SU-DHL-6 (cell line): ENCODE results near the gene TOP2A.

Experiments
- H2AFZ ChIP-seq: fragments of 200-600 bp; sonication (generic); 2 replicates; pipeline ENCODE4 v1.6.1; 2014; ENCODE audit warnings: low read depth, mild to moderate bottlenecking, moderate library complexity, mixed read lengths, antibody characterized with exemption, low read length; ENCODE audit not compliant: severe bottlenecking
- H3F3A ChIP-seq: fragments of 200-600 bp; shearing (Covaris generic); 2 replicates; pipeline ENCODE4 v1.6.0; 2016; ENCODE audit warnings: antibody characterized with exemption, mild to moderate bottlenecking; ENCODE audit not compliant: insufficient read depth
- H3K27ac ChIP-seq: fragments of 200-600 bp; sonication (generic); 2 replicates; pipeline ENCODE4 v1.5.1; 2016; ENCODE audit warnings: low read depth, mild to moderate bottlenecking, low read length, moderate library complexity, mixed read lengths
- H3K27me3 ChIP-seq: fragments of 200-600 bp; sonication (generic), shearing (Covaris generic); 2 replicates; pipeline ENCODE4 v1.6.0; 2014; ENCODE audit warnings: mild to moderate bottlenecking, low read length
- H3K36me3 ChIP-seq: fragments of 200-600 bp; sonication (generic); 2 replicates; pipeline ENCODE4 v1.6.1; 2014; ENCODE audit warnings: mild to moderate bottlenecking, low read length, mixed read lengths
- H3K4me2 ChIP-seq: fragments of 300-600, 200-600 bp; shearing (Covaris generic), sonication (generic); 2 replicates; pipeline ENCODE4 v1.6.0; 2014; ENCODE audit warnings: low read length, low read depth, mild to moderate bottlenecking; ENCODE audit not compliant: poor library complexity, severe bottlenecking
- H3K4me3 ChIP-seq: fragments of 200-600 bp; sonication (generic); 2 replicates; pipeline ENCODE4 v1.5.1; 2014; ENCODE audit warnings: antibody characterized with exemption, low read length, mild to moderate bottlenecking, mixed read lengths; ENCODE audit not compliant: insufficient read depth, poor library complexity, severe bottlenecking
- H3K79me2 ChIP-seq: fragments of 200-600 bp; sonication (generic); 2 replicates; pipeline ENCODE4 v1.6.1; 2014; ENCODE audit warnings: mild to moderate bottlenecking, low read length, moderate library complexity; ENCODE audit not compliant: insufficient read depth
- H3K9ac ChIP-seq: fragments of 200-600 bp; sonication (generic); 2 replicates; pipeline ENCODE4 v1.7.0; 2014; ENCODE audit warnings: mild to moderate bottlenecking, low read length
- H3K9me2 ChIP-seq: fragments of 200-600 bp; sonication (generic); replicated peaks from 2 replicates; pipeline ENCODE4 v1.6.1; 2014; ENCODE audit warnings: low read length; ENCODE audit not compliant: insufficient read depth
- H3K9me3 ChIP-seq: fragments of 200-600 bp; sonication (generic); 2 replicates; pipeline ENCODE4 v1.6.1; 2014; ENCODE audit warnings: low read length, mixed read lengths; ENCODE audit not compliant: insufficient read depth
- H4K20me1 ChIP-seq: fragments of 200-600 bp; sonication (generic); 2 replicates; pipeline ENCODE4 v1.6.1; 2014; ENCODE audit warnings: low read depth, mild to moderate bottlenecking, antibody characterized with exemption, low read length, moderate library complexity, mixed read lengths
- CTCF ChIP-seq: fragments of 200-600 bp; sonication (generic); IDR thresholded peaks from one replicate; pipeline ENCODE4 v1.5.1; 2017; ENCODE audit warnings: antibody characterized with exemption, mild to moderate bottlenecking, low read length, moderate library complexity; ENCODE audit not compliant: insufficient read depth, poor library complexity, severe bottlenecking
- EZH2phosphoT487 ChIP-seq: fragments of 200-600 bp; sonication (generic), shearing (Covaris generic); conservative IDR thresholded peaks from 2 replicates; pipeline ENCODE4 v1.6.1; 2018; ENCODE audit warnings: mild to moderate bottlenecking, antibody characterized with exemption, low read length, moderate library complexity, mixed read lengths

TOP2A gene

GRCh38 chr17:40461732-40462342, 44.1 kb upstream of the TOP2A start:
- H3K4me2 ChIP-seq, result no peak overlapping the region
- H3F3A ChIP-seq, result no peaks in the 10 kb centered on the region
- H3K4me3 ChIP-seq, result no peak overlapping the region

DNA sequence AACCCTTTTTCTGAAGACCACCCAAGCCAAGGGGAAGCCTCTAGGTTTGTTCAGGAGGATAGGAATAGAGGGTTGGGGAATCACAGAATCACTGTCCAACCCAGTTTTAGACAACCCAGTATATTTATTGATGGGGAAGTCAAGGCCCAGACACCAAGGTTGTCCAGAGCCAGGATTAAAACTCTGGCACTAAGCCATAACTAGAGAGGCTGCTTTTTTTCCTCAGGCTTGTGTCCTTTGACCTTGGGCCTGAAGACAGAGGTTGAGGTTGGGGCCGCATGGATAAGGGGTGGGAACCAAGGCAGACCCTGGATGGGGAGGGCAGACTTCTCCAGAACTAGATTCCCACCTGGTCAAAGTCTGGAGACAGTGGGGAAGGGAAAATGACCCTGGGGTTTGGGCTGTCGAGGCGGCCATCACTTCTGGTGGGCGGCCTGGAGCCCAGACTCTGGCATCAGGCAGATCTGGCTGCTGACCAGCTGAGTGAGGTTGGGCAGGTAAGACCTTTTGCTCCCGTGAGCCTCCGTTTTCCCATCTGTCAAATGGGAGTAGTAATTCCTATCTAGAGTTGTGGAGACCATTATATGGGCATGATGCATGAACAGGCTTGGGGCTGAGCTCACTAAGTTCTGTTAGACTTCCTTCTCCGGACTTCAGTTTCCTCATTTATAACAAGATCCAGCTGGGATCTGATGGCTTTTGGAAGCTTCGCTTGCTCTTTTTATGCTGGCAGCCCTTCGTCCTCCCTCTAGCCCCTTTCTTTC, 43.5 kb upstream of the TOP2A start:
- Histone ChIP-seq H3K79me2 (no peaks in the 10 kb centered on the region), H3K4me2 (no peak overlapping the region), H3F3A (no peaks in the 10 kb centered on the region), H3K36me3 (no peaks in the 10 kb centered on the region), H2AFZ (no peak overlapping the region), H3K9me2 (no peaks in the 10 kb centered on the region), H3K9me3 (no peaks in the 10 kb centered on the region), H3K27ac (no peak overlapping the region), H4K20me1 (no peaks in the 10 kb centered on the region), H3K27me3 (no peaks in the 10 kb centered on the region), H3K4me3 (no peak overlapping the region), H3K9ac (no peak overlapping the region)
- TF ChIP-seq CTCF, result no peak
- TF ChIP-seq EZH2phosphoT487, result no peak

More at GRCh38 chr17:40461732-40462342, 44.1 kb upstream of the TOP2A start:
- Histone ChIP-seq H2AFZ (no peak overlapping the region), H4K20me1 (no peaks in the 10 kb centered on the region), H3K79me2 (no peaks in the 10 kb centered on the region), H3K27me3 (no peaks in the 10 kb centered on the region), H3K27ac (no peak overlapping the region), H3K36me3 (no peaks in the 10 kb centered on the region), H3K9me3 (no peaks in the 10 kb centered on the region), H3K9ac (no peak overlapping the region), H3K9me2 (no peaks in the 10 kb centered on the region)
- TF ChIP-seq CTCF (no peak), EZH2phosphoT487 (no peak)

DNA sequence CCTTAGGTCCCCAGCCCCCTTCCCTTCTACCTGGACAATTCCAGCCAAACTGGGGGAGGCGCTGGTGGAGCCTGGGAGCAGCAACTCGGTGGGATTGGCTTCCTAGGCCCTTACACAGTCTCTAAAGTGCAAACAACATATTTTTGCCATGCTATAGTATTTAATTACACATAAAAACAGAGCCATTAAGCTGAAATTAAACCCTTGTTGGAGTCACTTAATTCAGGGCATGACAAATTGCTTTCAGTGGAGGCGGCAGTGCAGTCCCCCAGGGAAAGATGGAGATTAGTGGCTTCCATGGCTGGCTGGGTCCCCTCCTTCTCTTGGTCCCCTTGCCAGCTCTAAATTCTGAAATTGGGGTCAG, 42.9 kb upstream of the TOP2A start:
- Histone ChIP-seq H3K27ac (no peak overlapping the region), H2AFZ (no peak overlapping the region), H3K9me2 (no peaks in the 10 kb centered on the region), H3F3A (no peaks in the 10 kb centered on the region), H3K27me3 (no peaks in the 10 kb centered on the region), H4K20me1 (no peaks in the 10 kb centered on the region), H3K79me2 (no peaks in the 10 kb centered on the region), H3K4me3 (no peak overlapping the region), H3K36me3 (no peaks in the 10 kb centered on the region), H3K4me2 (no peak overlapping the region), H3K9me3 (no peaks in the 10 kb centered on the region), H3K9ac (no peak overlapping the region)
- TF ChIP-seq CTCF (no peak), EZH2phosphoT487 (no peak)
